KMS-11 (cell line): ENCODE data around the gene TRRAP.

ENCODE experiments used
- H2AFZ ChIP-seq: fragments of 200-600 bp; sonication (generic); 2 replicates; pipeline ENCODE4 v1.6.1; 2016; ENCODE audit warnings: antibody characterized with exemption, mixed run types, low read depth
- H3K27ac ChIP-seq: fragments of 200-600 bp; sonication (generic); 2 replicates; pipeline ENCODE4 v1.6.1; 2016; ENCODE audit warnings: mild to moderate bottlenecking, mixed run types
- H3K27me3 ChIP-seq: fragments of 200-600 bp; sonication (generic); 2 replicates; pipeline ENCODE4 v1.6.1; 2017; ENCODE audit warnings: mild to moderate bottlenecking, low read depth, mixed run types, moderate library complexity; ENCODE audit not compliant: insufficient read depth
- H3K36me3 ChIP-seq: fragments of 200-600 bp; sonication (generic); 2 replicates; pipeline ENCODE4 v1.6.1; 2017; ENCODE audit warnings: mild to moderate bottlenecking, mixed run types; ENCODE audit not compliant: insufficient read depth
- H3K4me1 ChIP-seq: fragments of 200-600 bp; sonication (generic); 2 replicates; pipeline ENCODE4 v1.6.1; 2016; ENCODE audit warnings: mild to moderate bottlenecking, low read depth, mixed run types; ENCODE audit not compliant: poor library complexity, severe bottlenecking
- H3K4me2 ChIP-seq: fragments of 200-600 bp; sonication (generic); 2 replicates; pipeline ENCODE4 v1.7.0; 2016; ENCODE audit warnings: mild to moderate bottlenecking, mixed run types
- H3K4me3 ChIP-seq: fragments of 200-600 bp; sonication (generic); IDR thresholded peaks from 2 replicates; pipeline ENCODE4 v1.6.1; 2017; ENCODE audit warnings: low read depth, low read length, mixed read lengths; ENCODE audit not compliant: insufficient read depth
- H3K79me2 ChIP-seq: fragments of 200-600 bp; sonication (generic); 2 replicates; pipeline ENCODE4 v1.6.1; 2016; ENCODE audit warnings: low read depth, mixed run types; ENCODE audit not compliant: insufficient read depth
- H3K9ac ChIP-seq: fragments of 200-600 bp; sonication (generic); 2 replicates; pipeline ENCODE4 v1.6.1; 2016; ENCODE audit warnings: mild to moderate bottlenecking, mixed run types
- H4K20me1 ChIP-seq: fragments of 200-600 bp; sonication (generic); 2 replicates; pipeline ENCODE4 v1.6.1; 2016; ENCODE audit warnings: mild to moderate bottlenecking, mixed run types; ENCODE audit not compliant: insufficient read depth
- TF ChIP-seq, protein P1 (sequence below): fragments of 200-600 bp; sonication (generic); conservative IDR thresholded peaks from 2 replicates; pipeline ENCODE4 v1.6.1; 2017; ENCODE audit warnings: low read depth, mild to moderate bottlenecking, antibody characterized with exemption, low read length, moderate library complexity, mixed read lengths

The TRRAP gene

DNA sequence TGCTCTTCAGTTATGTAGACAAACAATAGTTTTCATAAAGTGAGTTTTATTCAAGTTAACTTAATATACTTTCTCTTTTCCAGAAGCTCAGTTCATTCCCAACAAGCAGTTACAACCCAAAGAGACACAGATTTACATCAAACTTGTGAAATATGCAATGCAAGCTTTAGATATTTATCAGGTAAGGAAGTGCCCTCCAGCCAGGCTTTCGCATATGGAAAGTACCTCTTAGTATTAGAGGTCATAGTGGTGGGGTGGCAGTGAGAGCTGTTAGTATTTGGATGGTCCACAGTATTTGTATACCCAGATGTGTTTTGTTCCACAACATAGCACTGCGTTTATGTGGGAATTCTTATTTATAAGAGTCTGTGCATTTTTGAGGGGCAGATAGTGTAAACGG is 32.1 kb downstream of the TRRAP start:
- Histone ChIP-seq H3K27me3 (no peaks in the 10 kb centered on the region), H4K20me1 (no peaks in the 10 kb centered on the region), H3K4me1 (peaks cover 53% of the 10 kb centered on the region), H3K27ac (peak overlapping the region; percentile 90; the same call in 1 of the 2 replicates), H3K4me3 (no peak overlapping the region), H3K36me3 (peaks cover 12% of the 10 kb centered on the region; the same call in 1 of the 2 replicates), H3K9ac (no peak overlapping the region), H3K79me2 (0 out of 2 replicates have a peak, but pooled peaks cover 4% of the 10 kb centered on the region), H3K4me2 (no peak overlapping the region; the same call in 1 of the 2 replicates), H2AFZ (no peak overlapping the region)
- TF ChIP-seq, protein P1, sequence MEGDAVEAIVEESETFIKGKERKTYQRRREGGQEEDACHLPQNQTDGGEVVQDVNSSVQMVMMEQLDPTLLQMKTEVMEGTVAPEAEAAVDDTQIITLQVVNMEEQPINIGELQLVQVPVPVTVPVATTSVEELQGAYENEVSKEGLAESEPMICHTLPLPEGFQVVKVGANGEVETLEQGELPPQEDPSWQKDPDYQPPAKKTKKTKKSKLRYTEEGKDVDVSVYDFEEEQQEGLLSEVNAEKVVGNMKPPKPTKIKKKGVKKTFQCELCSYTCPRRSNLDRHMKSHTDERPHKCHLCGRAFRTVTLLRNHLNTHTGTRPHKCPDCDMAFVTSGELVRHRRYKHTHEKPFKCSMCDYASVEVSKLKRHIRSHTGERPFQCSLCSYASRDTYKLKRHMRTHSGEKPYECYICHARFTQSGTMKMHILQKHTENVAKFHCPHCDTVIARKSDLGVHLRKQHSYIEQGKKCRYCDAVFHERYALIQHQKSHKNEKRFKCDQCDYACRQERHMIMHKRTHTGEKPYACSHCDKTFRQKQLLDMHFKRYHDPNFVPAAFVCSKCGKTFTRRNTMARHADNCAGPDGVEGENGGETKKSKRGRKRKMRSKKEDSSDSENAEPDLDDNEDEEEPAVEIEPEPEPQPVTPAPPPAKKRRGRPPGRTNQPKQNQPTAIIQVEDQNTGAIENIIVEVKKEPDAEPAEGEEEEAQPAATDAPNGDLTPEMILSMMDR = no peak

DNA sequence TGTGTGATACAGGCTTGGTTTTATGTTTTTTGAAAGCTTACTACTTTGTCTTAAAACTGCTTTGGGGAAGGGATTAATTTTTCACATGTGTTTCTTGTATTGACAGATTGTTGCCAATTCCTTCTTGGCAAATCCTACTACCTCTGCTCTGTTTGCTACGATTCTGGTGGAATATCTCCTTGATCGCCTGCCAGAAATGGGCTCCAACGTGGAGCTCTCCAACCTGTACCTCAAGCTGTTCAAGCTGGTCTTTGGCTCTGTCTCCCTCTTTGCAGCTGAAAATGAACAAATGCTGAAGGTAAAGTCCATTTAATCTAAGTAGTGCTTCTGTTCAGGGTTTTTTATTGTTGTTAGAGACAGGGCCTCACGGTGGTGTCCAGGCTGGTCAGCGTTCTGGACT is 33.6 kb downstream of the TRRAP start:
- Histone ChIP-seq H2AFZ (no peak overlapping the region), H4K20me1 (no peaks in the 10 kb centered on the region), H3K9ac (peak overlapping the region; percentile 45; the same call in 1 of the 2 replicates), H3K36me3 (peaks cover 12% of the 10 kb centered on the region; the same call in 1 of the 2 replicates), H3K4me3 (no peak overlapping the region), H3K79me2 (0 out of 2 replicates have a peak, but pooled peaks cover 9% of the 10 kb centered on the region), H3K4me1 (peaks cover 57% of the 10 kb centered on the region), H3K27me3 (no peaks in the 10 kb centered on the region), H3K4me2 (peak overlapping the region; percentile 55), H3K27ac (peak overlapping the region; percentile 90)
- TF ChIP-seq, protein P1 = no peak

GRCh38 chr7:98913026-98913425 is 34.7 kb downstream of the TRRAP start:
- Histone ChIP-seq H3K4me2 (peak overlapping the region; percentile 55), H4K20me1 (no peaks in the 10 kb centered on the region), H3K4me1 (peaks cover 57% of the 10 kb centered on the region), H3K9ac (peak overlapping the region; percentile 45; the same call in 1 of the 2 replicates), H3K79me2 (0 out of 2 replicates have a peak, but pooled peaks cover 9% of the 10 kb centered on the region), H2AFZ (no peak overlapping the region), H3K27me3 (no peaks in the 10 kb centered on the region), H3K4me3 (no peak overlapping the region), H3K36me3 (peaks cover 12% of the 10 kb centered on the region; the same call in 1 of the 2 replicates), H3K27ac (peak overlapping the region; percentile 90)
- TF ChIP-seq, protein P1 = no peak

- H3K9ac ChIP-seq = peak overlapping the region; percentile 45; the same call in 1 of the 2 replicates
- H3K36me3 ChIP-seq = peaks cover 15% of the 10 kb centered on the region; the same call in 1 of the 2 replicates
- no peak overlapping the region for H3K4me3 ChIP-seq
Observed at GRCh38 chr7:98913612-98914011, 35.3 kb downstream of the TRRAP start.

More at GRCh38 chr7:98913612-98914011, 35.3 kb downstream of the TRRAP start:
- H4K20me1 ChIP-seq = no peaks in the 10 kb centered on the region
- TF ChIP-seq, protein P1 = peak; percentile 47
- H2AFZ ChIP-seq = no peak overlapping the region
- H3K27me3 ChIP-seq = no peaks in the 10 kb centered on the region
- H3K4me1 ChIP-seq = peaks cover 57% of the 10 kb centered on the region
- peak overlapping the region; percentile 55 for H3K4me2 ChIP-seq
- H3K27ac ChIP-seq = peak overlapping the region; percentile 90
- H3K79me2 ChIP-seq = peaks cover 10% of the 10 kb centered on the region; the same call in 1 of the 2 replicates
